ENCODE measurements around the gene BNIP3.

DNA sequence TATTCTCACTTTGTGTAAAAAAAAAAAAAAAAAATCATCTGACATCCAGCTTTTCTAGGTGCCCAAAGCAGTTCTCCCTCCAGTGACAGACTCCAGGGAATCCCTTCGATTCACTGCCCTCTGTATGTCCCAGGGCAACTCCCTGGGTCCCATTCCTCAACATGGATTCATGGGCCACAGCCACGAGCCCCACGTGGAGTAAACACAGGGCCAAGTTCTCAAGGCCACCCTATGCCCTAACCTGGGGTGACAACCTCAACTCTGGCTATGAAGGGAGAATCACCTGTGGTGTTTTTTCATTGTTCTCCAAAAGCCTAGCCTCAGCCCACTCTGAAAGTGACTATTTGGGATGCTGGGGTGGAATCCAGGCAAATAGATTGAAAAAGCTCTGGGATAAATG lies 3.4 kb downstream of the BNIP3 start:
- no peak for TF ChIP-seq POLR2A (IDR thresholded peaks at IDR 0.05)
- TF ChIP-seq, protein P1, sequence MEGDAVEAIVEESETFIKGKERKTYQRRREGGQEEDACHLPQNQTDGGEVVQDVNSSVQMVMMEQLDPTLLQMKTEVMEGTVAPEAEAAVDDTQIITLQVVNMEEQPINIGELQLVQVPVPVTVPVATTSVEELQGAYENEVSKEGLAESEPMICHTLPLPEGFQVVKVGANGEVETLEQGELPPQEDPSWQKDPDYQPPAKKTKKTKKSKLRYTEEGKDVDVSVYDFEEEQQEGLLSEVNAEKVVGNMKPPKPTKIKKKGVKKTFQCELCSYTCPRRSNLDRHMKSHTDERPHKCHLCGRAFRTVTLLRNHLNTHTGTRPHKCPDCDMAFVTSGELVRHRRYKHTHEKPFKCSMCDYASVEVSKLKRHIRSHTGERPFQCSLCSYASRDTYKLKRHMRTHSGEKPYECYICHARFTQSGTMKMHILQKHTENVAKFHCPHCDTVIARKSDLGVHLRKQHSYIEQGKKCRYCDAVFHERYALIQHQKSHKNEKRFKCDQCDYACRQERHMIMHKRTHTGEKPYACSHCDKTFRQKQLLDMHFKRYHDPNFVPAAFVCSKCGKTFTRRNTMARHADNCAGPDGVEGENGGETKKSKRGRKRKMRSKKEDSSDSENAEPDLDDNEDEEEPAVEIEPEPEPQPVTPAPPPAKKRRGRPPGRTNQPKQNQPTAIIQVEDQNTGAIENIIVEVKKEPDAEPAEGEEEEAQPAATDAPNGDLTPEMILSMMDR (IDR thresholded peaks at IDR 0.05): no peak

All from tibial nerve (tissue), 3 donors.